Measurements from ENCODE around the gene CA10.

CA10 gene

GRCh38 chr17:52143542-52143941 is 15.0 kb downstream of the CA10 start:
- TF ChIP-seq, protein P1, sequence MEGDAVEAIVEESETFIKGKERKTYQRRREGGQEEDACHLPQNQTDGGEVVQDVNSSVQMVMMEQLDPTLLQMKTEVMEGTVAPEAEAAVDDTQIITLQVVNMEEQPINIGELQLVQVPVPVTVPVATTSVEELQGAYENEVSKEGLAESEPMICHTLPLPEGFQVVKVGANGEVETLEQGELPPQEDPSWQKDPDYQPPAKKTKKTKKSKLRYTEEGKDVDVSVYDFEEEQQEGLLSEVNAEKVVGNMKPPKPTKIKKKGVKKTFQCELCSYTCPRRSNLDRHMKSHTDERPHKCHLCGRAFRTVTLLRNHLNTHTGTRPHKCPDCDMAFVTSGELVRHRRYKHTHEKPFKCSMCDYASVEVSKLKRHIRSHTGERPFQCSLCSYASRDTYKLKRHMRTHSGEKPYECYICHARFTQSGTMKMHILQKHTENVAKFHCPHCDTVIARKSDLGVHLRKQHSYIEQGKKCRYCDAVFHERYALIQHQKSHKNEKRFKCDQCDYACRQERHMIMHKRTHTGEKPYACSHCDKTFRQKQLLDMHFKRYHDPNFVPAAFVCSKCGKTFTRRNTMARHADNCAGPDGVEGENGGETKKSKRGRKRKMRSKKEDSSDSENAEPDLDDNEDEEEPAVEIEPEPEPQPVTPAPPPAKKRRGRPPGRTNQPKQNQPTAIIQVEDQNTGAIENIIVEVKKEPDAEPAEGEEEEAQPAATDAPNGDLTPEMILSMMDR (conservative IDR thresholded peaks at IDR 0.05; ENCODE audit: low read length), result no peak
- no peak for TF ChIP-seq EZH2phosphoT487 (IDR thresholded peaks at IDR 0.05; ENCODE audit: borderline replicate concordance)
- Histone ChIP-seq H3K4me1 (ENCODE audit: insufficient read depth, low read length, poor library complexity, severe bottlenecking) (peaks cover 2% of the 10 kb centered on the region), H3K79me2 (ENCODE audit: insufficient read depth, low read length) (no peaks in the 10 kb centered on the region), H3K27me3 (ENCODE audit: insufficient read depth, low read length, poor library complexity, severe bottlenecking) (no peaks in the 10 kb centered on the region), H3K4me3 (ENCODE audit: low read length, poor library complexity, severe bottlenecking) (no peak overlapping the region), H4K20me1 (ENCODE audit: insufficient read depth, low read length, poor library complexity, severe bottlenecking) (no peaks in the 10 kb centered on the region), H3K9me2 (replicated peaks; ENCODE audit: low read depth, low read length) (no peaks in the 10 kb centered on the region), H3K36me3 (ENCODE audit: insufficient read depth, low read length) (no peaks in the 10 kb centered on the region), H3K9ac (ENCODE audit: low read depth, low read length, poor library complexity, severe bottlenecking) (no peak overlapping the region), H3K9me3 (ENCODE audit: insufficient read depth, low read depth, low read length) (no peaks in the 10 kb centered on the region), H3K4me2 (ENCODE audit: low read depth, low read length, poor library complexity, severe bottlenecking) (no peak overlapping the region), H3F3A (ENCODE audit: low read depth) (no peaks in the 10 kb centered on the region), H2AFZ (ENCODE audit: low read length) (no peak overlapping the region)

- H3K79me2 ChIP-seq (ENCODE audit: insufficient read depth, low read length), result no peaks in the 10 kb centered on the region
- H3K4me1 ChIP-seq (ENCODE audit: insufficient read depth, low read length, poor library complexity, severe bottlenecking), result no peaks in the 10 kb centered on the region
- H3K9ac ChIP-seq (ENCODE audit: low read depth, low read length, poor library complexity, severe bottlenecking), result no peak overlapping the region
- no peaks in the 10 kb centered on the region for H3K27me3 ChIP-seq (ENCODE audit: insufficient read depth, low read length, poor library complexity, severe bottlenecking)
- H2AFZ ChIP-seq (ENCODE audit: low read length), result no peak overlapping the region
- no peaks in the 10 kb centered on the region for H3K36me3 ChIP-seq (ENCODE audit: insufficient read depth, low read length)
- no peaks in the 10 kb centered on the region for H3K9me3 ChIP-seq (ENCODE audit: insufficient read depth, low read depth, low read length)
- no peak overlapping the region for H3K4me2 ChIP-seq (ENCODE audit: low read depth, low read length, poor library complexity, severe bottlenecking)
- no peaks in the 10 kb centered on the region for H3F3A ChIP-seq (ENCODE audit: low read depth)
- no peaks in the 10 kb centered on the region for H4K20me1 ChIP-seq (ENCODE audit: insufficient read depth, low read length, poor library complexity, severe bottlenecking)
- no peak overlapping the region for H3K4me3 ChIP-seq (ENCODE audit: low read length, poor library complexity, severe bottlenecking)
- no peak for TF ChIP-seq EZH2phosphoT487 (IDR thresholded peaks at IDR 0.05; ENCODE audit: borderline replicate concordance)
- H3K9me2 ChIP-seq (replicated peaks; ENCODE audit: low read depth, low read length), result no peaks in the 10 kb centered on the region
Observed at GRCh38 chr17:52140601-52141000, 17.9 kb downstream of the CA10 start.

GRCh38 chr17:52138752-52139151 is 19.8 kb downstream of the CA10 start:
- Histone ChIP-seq H3K9ac (ENCODE audit: low read depth, low read length, poor library complexity, severe bottlenecking) (no peak overlapping the region), H3K4me2 (ENCODE audit: low read depth, low read length, poor library complexity, severe bottlenecking) (no peak overlapping the region), H3K4me3 (ENCODE audit: low read length, poor library complexity, severe bottlenecking) (no peak overlapping the region), H3K27me3 (ENCODE audit: insufficient read depth, low read length, poor library complexity, severe bottlenecking) (no peaks in the 10 kb centered on the region), H3K4me1 (ENCODE audit: insufficient read depth, low read length, poor library complexity, severe bottlenecking) (no peaks in the 10 kb centered on the region), H2AFZ (ENCODE audit: low read length) (no peak overlapping the region), H3K9me2 (replicated peaks; ENCODE audit: low read depth, low read length) (no peaks in the 10 kb centered on the region), H3K79me2 (ENCODE audit: insufficient read depth, low read length) (no peaks in the 10 kb centered on the region), H3K36me3 (ENCODE audit: insufficient read depth, low read length) (no peaks in the 10 kb centered on the region), H3K9me3 (ENCODE audit: insufficient read depth, low read depth, low read length) (no peaks in the 10 kb centered on the region), H4K20me1 (ENCODE audit: insufficient read depth, low read length, poor library complexity, severe bottlenecking) (no peaks in the 10 kb centered on the region), H3F3A (ENCODE audit: low read depth) (no peaks in the 10 kb centered on the region)
- TF ChIP-seq, protein P1 (conservative IDR thresholded peaks at IDR 0.05; ENCODE audit: low read length), result no peak
- TF ChIP-seq EZH2phosphoT487 (IDR thresholded peaks at IDR 0.05; ENCODE audit: borderline replicate concordance), result no peak

- Histone ChIP-seq H3K4me1 (ENCODE audit: insufficient read depth, low read length, poor library complexity, severe bottlenecking) (no peaks in the 10 kb centered on the region), H3K4me3 (ENCODE audit: low read length, poor library complexity, severe bottlenecking) (no peak overlapping the region), H2AFZ (ENCODE audit: low read length) (no peak overlapping the region), H3K27me3 (ENCODE audit: insufficient read depth, low read length, poor library complexity, severe bottlenecking) (no peaks in the 10 kb centered on the region), H4K20me1 (ENCODE audit: insufficient read depth, low read length, poor library complexity, severe bottlenecking) (no peaks in the 10 kb centered on the region), H3K9ac (ENCODE audit: low read depth, low read length, poor library complexity, severe bottlenecking) (no peak overlapping the region), H3K36me3 (ENCODE audit: insufficient read depth, low read length) (no peaks in the 10 kb centered on the region), H3K9me2 (replicated peaks; ENCODE audit: low read depth, low read length) (no peaks in the 10 kb centered on the region), H3F3A (ENCODE audit: low read depth) (no peaks in the 10 kb centered on the region), H3K79me2 (ENCODE audit: insufficient read depth, low read length) (no peaks in the 10 kb centered on the region), H3K4me2 (ENCODE audit: low read depth, low read length, poor library complexity, severe bottlenecking) (no peak overlapping the region), H3K9me3 (ENCODE audit: insufficient read depth, low read depth, low read length) (no peaks in the 10 kb centered on the region)
- TF ChIP-seq, protein P1 (conservative IDR thresholded peaks at IDR 0.05; ENCODE audit: low read length), result no peak
- no peak for TF ChIP-seq EZH2phosphoT487 (IDR thresholded peaks at IDR 0.05; ENCODE audit: borderline replicate concordance)
Observed at GRCh38 chr17:52138350-52138749, 20.2 kb downstream of the CA10 start.
